Tibial artery (tissue), 4 donors: ENCODE results near the gene METTL24.

Experiments
- DNase-seq, 2 donors: peaks; one replicate each; pipeline ENCODE4 v3.0.0-alpha.2; 2019
- H3K27ac ChIP-seq, 2 donors: fragments of 200-600 bp; sonication (generic) in 1 of 2; 1 replicate in 1 of 2; 2 replicates in 1 of 2; pipeline ENCODE4 v1.5.1; 2018 to 2019; ENCODE audit warnings: mild to moderate bottlenecking in 1 of 2
- H3K27me3 ChIP-seq, 2 donors: fragments of 200-600 bp; sonication (generic) in 1 of 2; one replicate each; pipeline versions ENCODE4 v1.5.1 to v1.6.0; 2016 to 2019
- H3K36me3 ChIP-seq, 3 donors: fragments of 200-600 bp; sonication (generic) in 2 of 3; one replicate each; pipeline ENCODE4 v1.5.1; 2016 to 2019; ENCODE audit warnings: mild to moderate bottlenecking in 2 of 3
- H3K4me1 ChIP-seq, 4 donors: fragments of 200-600 bp; sonication (generic) in 2 of 4; 1 replicate in 3 of 4; 2 replicates in 1 of 4; pipeline ENCODE4 v1.5.1; 2016 to 2019
- H3K4me3 ChIP-seq, 2 donors: fragments of 200-600 bp; sonication (generic) in 1 of 2; 1 replicate in 1 of 2; 2 replicates in 1 of 2; pipeline ENCODE4 v1.5.1; 2018 to 2019; ENCODE audit warnings: mild to moderate bottlenecking in 2 of 2
- H3K9me3 ChIP-seq, 3 donors: fragments of 200-600 bp; sonication (generic) in 1 of 3; one replicate each; pipeline ENCODE4 v1.5.1; 2016 to 2019
- intact Hi-C: fragments of 100-400 bp; cut with DNase I; formaldehyde crosslinking; loops from one replicate; pipeline ENCODE4 v1.15.0; 2023; ENCODE audit warnings: low total_unique reads
- TF ChIP-seq, protein P1 (sequence below), 2 experiments: fragments of 200-600 bp in 1 of 2; fragments of 450-650 bp in 1 of 2; IDR thresholded peaks; one replicate each; pipeline ENCODE4 v1.5.1; 2017 to 2019; ENCODE audit warnings: antibody characterized with exemption in 2 of 2, mild to moderate bottlenecking in 1 of 2, moderate library complexity in 1 of 2

Gene METTL24

DNA sequence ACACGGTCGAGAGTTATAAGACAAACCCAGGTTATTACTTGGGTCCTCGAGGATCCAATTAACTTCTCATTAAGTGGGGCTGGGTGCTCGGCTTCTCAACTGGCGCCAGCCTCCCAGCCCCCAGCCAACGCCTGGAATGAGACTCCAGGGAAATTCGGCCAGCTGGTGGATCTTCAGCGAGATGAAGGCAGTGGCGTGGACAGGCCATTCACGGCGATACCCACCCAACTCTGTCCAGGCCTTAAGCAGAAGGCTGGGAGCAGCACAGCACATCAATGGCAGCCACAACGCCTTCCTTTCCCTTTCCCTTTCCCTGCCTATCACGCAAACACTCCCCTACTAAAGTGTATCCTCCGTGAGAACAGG is 868 bp downstream of the METTL24 start:
- Histone ChIP-seq H3K9me3 (no peaks in the 10 kb centered on the region), H3K36me3 (no peaks in the 10 kb centered on the region), H3K4me1 (peaks cover 0 to 67% (median 26%) of the 10 kb centered on the region in 4 donors), H3K4me3 (peak overlapping the region; percentile 69 to 80), H3K27ac (peak overlapping the region; percentile 94 to 98), H3K27me3 (no peaks in the 10 kb centered on the region)
- TF ChIP-seq, protein P1, sequence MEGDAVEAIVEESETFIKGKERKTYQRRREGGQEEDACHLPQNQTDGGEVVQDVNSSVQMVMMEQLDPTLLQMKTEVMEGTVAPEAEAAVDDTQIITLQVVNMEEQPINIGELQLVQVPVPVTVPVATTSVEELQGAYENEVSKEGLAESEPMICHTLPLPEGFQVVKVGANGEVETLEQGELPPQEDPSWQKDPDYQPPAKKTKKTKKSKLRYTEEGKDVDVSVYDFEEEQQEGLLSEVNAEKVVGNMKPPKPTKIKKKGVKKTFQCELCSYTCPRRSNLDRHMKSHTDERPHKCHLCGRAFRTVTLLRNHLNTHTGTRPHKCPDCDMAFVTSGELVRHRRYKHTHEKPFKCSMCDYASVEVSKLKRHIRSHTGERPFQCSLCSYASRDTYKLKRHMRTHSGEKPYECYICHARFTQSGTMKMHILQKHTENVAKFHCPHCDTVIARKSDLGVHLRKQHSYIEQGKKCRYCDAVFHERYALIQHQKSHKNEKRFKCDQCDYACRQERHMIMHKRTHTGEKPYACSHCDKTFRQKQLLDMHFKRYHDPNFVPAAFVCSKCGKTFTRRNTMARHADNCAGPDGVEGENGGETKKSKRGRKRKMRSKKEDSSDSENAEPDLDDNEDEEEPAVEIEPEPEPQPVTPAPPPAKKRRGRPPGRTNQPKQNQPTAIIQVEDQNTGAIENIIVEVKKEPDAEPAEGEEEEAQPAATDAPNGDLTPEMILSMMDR (IDR thresholded peaks at IDR 0.05): no peak
- no peak for DNase-seq
- intact Hi-C loops: no loop called here

DNA sequence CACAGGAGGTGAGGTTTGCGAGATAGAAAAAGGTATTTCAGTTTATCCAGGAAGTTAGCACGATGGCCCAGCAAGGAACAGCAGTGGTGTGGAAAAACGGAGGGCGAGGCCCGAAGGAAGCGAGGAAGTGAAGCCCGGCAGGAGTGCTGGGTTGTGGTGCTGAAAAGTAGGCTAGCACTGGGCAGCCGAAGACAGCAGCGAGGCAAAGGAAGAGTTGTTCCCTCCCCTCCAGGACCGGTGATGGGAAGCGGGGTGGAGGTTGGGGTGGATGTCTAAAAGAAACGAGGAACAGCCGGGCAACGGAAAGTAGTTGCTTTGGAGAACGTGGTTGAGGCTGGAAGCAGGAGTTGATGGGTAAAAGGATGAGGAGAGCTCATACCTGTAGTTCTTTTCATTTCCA is 1.4 kb downstream of the METTL24 start:
- peak overlapping the region; percentile 94 to 98 for H3K27ac ChIP-seq
- TF ChIP-seq, protein P1 (IDR thresholded peaks at IDR 0.05): no peak
- intact Hi-C loops: no loop called here

DNA sequence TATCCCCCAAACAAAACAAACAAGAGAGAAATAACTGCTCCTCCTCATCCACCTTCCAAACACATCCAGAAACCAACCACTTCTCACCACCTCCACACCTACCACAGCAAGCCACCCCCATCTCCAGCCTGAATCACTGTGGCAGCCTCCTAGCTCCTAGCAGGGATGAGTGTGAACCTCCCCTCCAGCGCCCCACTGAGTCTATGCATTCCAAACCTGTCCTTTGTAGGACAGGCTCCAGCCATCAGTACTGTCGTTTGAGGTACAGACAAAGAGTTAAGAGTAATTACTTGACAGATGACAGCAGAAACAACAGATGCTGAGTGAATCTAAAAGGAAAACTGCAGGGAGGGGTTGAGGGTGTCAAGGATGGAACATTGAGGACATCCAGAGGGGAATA is 2.4 kb downstream of the METTL24 start:
- H3K27ac ChIP-seq: peak overlapping the region in 1 of 2 donors; percentile 65
- H3K4me3 ChIP-seq: no peak overlapping the region

More for the DNA sequence above, 1.4 kb downstream of the METTL24 start:
- H3K27me3 ChIP-seq: no peaks in the 10 kb centered on the region
- H3K9me3 ChIP-seq: no peaks in the 10 kb centered on the region
- peak overlapping the region in 1 of 2 donors; percentile 80 for H3K4me3 ChIP-seq
- no peaks in the 10 kb centered on the region for H3K36me3 ChIP-seq
- peaks cover 0 to 72% (median 28%) of the 10 kb centered on the region in 4 donors for H3K4me1 ChIP-seq
- DNase-seq: no peak

DNA sequence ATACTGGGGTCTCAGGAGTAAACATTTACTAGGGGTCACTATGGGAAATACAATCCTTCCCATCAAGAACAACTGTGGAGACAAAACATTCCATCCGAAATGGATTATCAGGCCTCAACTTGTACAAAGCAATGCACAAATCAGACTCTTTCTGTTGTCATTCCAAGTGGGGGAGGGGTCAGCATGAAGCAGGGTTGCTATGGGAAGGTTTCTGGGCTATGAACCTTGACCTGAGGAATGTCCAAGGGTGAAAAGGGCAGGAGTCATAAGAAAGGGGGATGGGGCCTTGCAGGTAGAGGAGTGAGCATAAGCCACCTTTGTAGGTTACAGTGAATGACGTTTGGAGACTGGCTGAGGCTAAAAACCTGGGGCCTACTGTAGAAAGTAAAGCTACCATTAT is 3.1 kb downstream of the METTL24 start:
- Histone ChIP-seq H3K4me1 (peaks cover 0 to 76% (median 28%) of the 10 kb centered on the region in 4 donors), H3K27me3 (no peaks in the 10 kb centered on the region), H3K27ac (peak overlapping the region in 1 of 2 donors; percentile 65), H3K36me3 (no peaks in the 10 kb centered on the region), H3K9me3 (no peaks in the 10 kb centered on the region), H3K4me3 (no peak overlapping the region)
- TF ChIP-seq, protein P1 (IDR thresholded peaks at IDR 0.05): no peak
- no peak for DNase-seq
- intact Hi-C loops: no loop called here

More for the DNA sequence above, 2.4 kb downstream of the METTL24 start:
- intact Hi-C loops: no loop called here
- no peaks in the 10 kb centered on the region for H3K9me3 ChIP-seq
- TF ChIP-seq, protein P1 (IDR thresholded peaks at IDR 0.05): no peak
- no peak for DNase-seq
- H3K36me3 ChIP-seq: no peaks in the 10 kb centered on the region
- no peaks in the 10 kb centered on the region for H3K27me3 ChIP-seq
- H3K4me1 ChIP-seq: peaks cover 0 to 76% (median 28%) of the 10 kb centered on the region in 4 donors

DNA sequence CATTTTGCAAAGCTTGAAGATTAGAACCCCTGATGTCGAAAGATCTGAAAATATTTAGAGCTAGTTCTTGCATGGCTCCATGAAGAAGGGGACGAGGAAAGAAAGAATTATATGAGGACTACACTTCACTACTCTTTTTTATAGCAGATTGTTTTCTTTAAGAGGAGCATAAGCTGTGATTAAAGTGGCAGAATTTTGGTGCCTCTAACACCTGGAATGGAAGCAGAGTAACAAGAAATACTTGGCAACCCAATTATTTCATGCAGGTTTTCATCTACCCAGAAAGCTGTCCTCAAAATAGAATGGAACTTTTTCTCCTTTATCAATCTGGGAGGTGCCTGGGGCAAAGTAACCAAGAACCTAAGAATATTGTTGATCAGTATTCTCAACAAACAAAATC is 4.0 kb downstream of the METTL24 start:
- intact Hi-C loops: no loop called here
- no peaks in the 10 kb centered on the region for H3K36me3 ChIP-seq
- H3K4me1 ChIP-seq: peaks cover 0 to 69% (median 28%) of the 10 kb centered on the region in 4 donors
- no peaks in the 10 kb centered on the region for H3K9me3 ChIP-seq
- TF ChIP-seq, protein P1 (IDR thresholded peaks at IDR 0.05): no peak
- no peaks in the 10 kb centered on the region for H3K27me3 ChIP-seq
- no peak for DNase-seq
- H3K27ac ChIP-seq: peak overlapping the region in 1 of 2 donors; percentile 65
- H3K4me3 ChIP-seq: no peak overlapping the region
